ENCODE results near the gene VLDLR. TPM values are rescaled to one million over a fixed set of nuclear protein-coding genes. Genes with fewer than 3 reads are reported as not detected.

VLDLR gene
- total and polyA plus RNA-seq, 2 of the 13 experiments (the other 11 are each of a cell fraction or from before 2014, with no cell fraction given) = 3.4 to 10.5 TPM

DNA sequence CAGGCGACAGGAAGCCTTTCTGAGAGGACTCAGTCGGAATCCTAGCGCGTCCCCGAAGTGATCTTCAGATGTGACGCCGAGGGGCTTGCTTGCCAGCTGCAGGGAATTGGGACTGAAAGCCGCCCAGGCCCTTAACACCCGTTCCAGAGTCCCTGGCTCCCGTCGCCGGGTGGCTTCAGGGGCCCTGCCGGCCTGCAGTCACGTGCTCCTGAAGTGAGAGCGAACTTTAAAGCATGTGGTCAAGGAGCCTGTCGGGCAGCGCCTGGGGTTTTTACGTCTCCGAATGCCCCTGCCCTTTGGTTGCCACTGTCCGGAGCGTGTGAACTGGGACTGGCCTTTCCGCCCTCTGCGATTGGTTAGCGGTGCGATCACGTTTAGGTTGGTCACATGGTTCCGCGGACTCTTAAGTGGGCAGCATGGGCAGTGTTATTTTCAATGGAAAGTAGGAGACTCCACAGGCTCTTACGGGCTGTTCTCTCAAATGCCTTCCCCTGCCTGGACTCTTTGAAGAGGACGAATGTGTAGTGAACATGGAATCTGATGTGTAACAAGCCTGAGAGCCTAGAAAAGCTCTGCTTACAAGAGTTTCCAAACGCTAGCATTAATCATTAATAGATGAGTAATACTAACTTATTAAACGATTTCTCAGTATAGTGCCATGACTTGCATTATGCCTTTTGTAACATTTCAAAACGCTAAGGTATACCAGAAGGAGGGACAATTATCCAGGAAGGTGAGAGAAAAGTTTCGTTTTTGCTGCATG, 1.9 kb downstream of the VLDLR start (continued):
- TF ChIP-seq ZNF253 (CRISPR knock-in tag; IDR thresholded peaks at IDR 0.05; ENCODE audit: borderline replicate concordance) (peak; percentile 91; the same call in 1 of the 2 replicates), ZNF124 (CRISPR knock-in tag; IDR thresholded peaks at IDR 0.05) (0 out of 2 replicates have a peak, but pooled peaks have one; percentile 24), TSC22D2 (CRISPR knock-in tag; IDR thresholded peaks at IDR 0.05; ENCODE audit: borderline replicate concordance) (0 out of 2 replicates have a peak, but pooled peaks have one; percentile 69), ZNF83 (CRISPR knock-in tag; IDR thresholded peaks at IDR 0.05; ENCODE audit: borderline replicate concordance) (peak; percentile 74; the same call in 1 of the 2 replicates), ZKSCAN8 (CRISPR knock-in tag; IDR thresholded peaks at IDR 0.05; ENCODE audit: borderline replicate concordance) (no peak), TOPORS (CRISPR knock-in tag; IDR thresholded peaks at IDR 0.05) (no peak), ZNF225 (CRISPR knock-in tag; IDR thresholded peaks at IDR 0.05) (peak; percentile 30; the same call in 1 of the 2 replicates), PRPF4 (IDR thresholded peaks at IDR 0.05; ENCODE audit: low read depth, low read length, poor library complexity, severe bottlenecking) (no peak), ZNF232 (CRISPR knock-in tag; IDR thresholded peaks at IDR 0.05; ENCODE audit: borderline replicate concordance) (0 out of 2 replicates have a peak, but pooled peaks have one; percentile 40), ZNF670 (CRISPR knock-in tag; IDR thresholded peaks at IDR 0.05; ENCODE audit: borderline replicate concordance) (peak; percentile 40; the same call in 1 of the 2 replicates), ZFP37 (CRISPR knock-in tag; IDR thresholded peaks at IDR 0.05; ENCODE audit: borderline replicate concordance) (0 out of 2 replicates have a peak, but pooled peaks have one; percentile 65), MEF2D (CRISPR knock-in tag; IDR thresholded peaks at IDR 0.05) (0 out of 2 replicates have a peak, but pooled peaks have one; percentile 6), KLF6 (CRISPR knock-in tag; IDR thresholded peaks at IDR 0.05) (peak; percentile 57; the same call in 1 of the 2 replicates), ZNF501 (CRISPR knock-in tag; IDR thresholded peaks at IDR 0.05) (0 out of 2 replicates have a peak, but pooled peaks have one; percentile 12), PITX1 (CRISPR knock-in tag; IDR thresholded peaks at IDR 0.05) (no peak), ZNF562 (CRISPR knock-in tag; IDR thresholded peaks at IDR 0.05; ENCODE audit: borderline replicate concordance) (no peak), MAF1 (CRISPR knock-in tag; IDR thresholded peaks at IDR 0.05; ENCODE audit: borderline replicate concordance) (no peak), AHR (CRISPR knock-in tag; IDR thresholded peaks at IDR 0.05) (0 out of 2 replicates have a peak, but pooled peaks have one; percentile 53), ARNTL (CRISPR knock-in tag; IDR thresholded peaks at IDR 0.05) (0 out of 2 replicates have a peak, but pooled peaks have one; percentile 40), REXO4 (CRISPR knock-in tag; IDR thresholded peaks at IDR 0.05; ENCODE audit: borderline replicate concordance) (peak; percentile 82; the same call in 1 of the 2 replicates), ZNF839 (CRISPR knock-in tag; IDR thresholded peaks at IDR 0.05; ENCODE audit: borderline replicate concordance) (no peak)
- TF ChIP-seq, protein P1, sequence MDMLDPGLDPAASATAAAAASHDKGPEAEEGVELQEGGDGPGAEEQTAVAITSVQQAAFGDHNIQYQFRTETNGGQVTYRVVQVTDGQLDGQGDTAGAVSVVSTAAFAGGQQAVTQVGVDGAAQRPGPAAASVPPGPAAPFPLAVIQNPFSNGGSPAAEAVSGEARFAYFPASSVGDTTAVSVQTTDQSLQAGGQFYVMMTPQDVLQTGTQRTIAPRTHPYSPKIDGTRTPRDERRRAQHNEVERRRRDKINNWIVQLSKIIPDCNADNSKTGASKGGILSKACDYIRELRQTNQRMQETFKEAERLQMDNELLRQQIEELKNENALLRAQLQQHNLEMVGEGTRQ (IDR thresholded peaks at IDR 0.05; ENCODE audit: low read depth, low read length) = peak; percentile 63
- TF ChIP-seq, protein P1 (CRISPR knock-in tag; IDR thresholded peaks at IDR 0.05; ENCODE audit: borderline replicate concordance) = peak; percentile 67; the same call in 1 of the 2 replicates
- TF ChIP-seq, protein P2, sequence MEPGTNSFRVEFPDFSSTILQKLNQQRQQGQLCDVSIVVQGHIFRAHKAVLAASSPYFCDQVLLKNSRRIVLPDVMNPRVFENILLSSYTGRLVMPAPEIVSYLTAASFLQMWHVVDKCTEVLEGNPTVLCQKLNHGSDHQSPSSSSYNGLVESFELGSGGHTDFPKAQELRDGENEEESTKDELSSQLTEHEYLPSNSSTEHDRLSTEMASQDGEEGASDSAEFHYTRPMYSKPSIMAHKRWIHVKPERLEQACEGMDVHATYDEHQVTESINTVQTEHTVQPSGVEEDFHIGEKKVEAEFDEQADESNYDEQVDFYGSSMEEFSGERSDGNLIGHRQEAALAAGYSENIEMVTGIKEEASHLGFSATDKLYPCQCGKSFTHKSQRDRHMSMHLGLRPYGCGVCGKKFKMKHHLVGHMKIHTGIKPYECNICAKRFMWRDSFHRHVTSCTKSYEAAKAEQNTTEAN (CRISPR knock-in tag; conservative IDR thresholded peaks at IDR 0.05) = no peak
- TF ChIP-seq, protein P3, sequence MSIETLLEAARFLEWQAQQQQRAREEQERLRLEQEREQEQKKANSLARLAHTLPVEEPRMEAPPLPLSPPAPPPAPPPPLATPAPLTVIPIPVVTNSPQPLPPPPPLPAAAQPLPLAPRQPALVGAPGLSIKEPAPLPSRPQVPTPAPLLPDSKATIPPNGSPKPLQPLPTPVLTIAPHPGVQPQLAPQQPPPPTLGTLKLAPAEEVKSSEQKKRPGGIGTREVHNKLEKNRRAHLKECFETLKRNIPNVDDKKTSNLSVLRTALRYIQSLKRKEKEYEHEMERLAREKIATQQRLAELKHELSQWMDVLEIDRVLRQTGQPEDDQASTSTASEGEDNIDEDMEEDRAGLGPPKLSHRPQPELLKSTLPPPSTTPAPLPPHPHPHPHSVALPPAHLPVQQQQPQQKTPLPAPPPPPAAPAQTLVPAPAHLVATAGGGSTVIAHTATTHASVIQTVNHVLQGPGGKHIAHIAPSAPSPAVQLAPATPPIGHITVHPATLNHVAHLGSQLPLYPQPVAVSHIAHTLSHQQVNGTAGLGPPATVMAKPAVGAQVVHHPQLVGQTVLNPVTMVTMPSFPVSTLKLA (IDR thresholded peaks at IDR 0.05) = peak; percentile 66
